NCI-H2196 (cell line): ENCODE measurements around the gene SETBP1.

Experiments used
- DNase-seq: peaks from one replicate; lab custom pipeline; 2025; ENCODE audit not compliant: unreplicated experiment; lab: John Stamatoyannopoulos, UW

SETBP1 gene

GRCh38 chr18:44921974-44922373 lies 241.3 kb downstream of the SETBP1 start:
- DNase-seq, result no peak

GRCh38 chr18:44922968-44923367 lies 242.3 kb downstream of the SETBP1 start:
- no peak for DNase-seq

- no peak for DNase-seq
These were observed 244.3 kb downstream of the SETBP1 start for GRCh38 chr18:44924785-44925499.

GRCh38 chr18:44927127-44927849 lies 246.6 kb downstream of the SETBP1 start:
- no peak for DNase-seq

- no peak for DNase-seq
These were observed 254.2 kb downstream of the SETBP1 start for GRCh38 chr18:44934901-44935300.

DNA sequence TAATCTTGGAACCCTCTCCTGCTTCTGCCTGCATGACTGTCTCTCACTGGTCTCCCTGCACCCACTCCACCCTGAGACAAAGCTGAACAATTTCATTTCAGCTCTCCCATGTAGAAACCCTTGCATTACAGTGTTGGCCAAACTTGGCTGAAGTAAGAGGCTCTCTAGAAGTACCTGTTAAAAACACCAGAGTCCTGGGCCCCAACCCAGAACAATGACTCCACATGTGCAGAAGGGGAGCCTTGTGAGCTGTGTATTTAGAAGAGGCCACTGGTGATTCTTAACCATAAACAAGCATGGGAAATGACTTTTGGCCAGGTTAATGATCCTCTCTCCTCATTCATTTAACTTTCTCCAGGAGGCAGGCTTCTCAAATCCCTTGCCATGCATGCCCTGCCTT lies 254.8 kb downstream of the SETBP1 start:
- no peak for DNase-seq

GRCh38 chr18:44936485-44936884 lies 255.8 kb downstream of the SETBP1 start:
- DNase-seq, result no peak

DNA sequence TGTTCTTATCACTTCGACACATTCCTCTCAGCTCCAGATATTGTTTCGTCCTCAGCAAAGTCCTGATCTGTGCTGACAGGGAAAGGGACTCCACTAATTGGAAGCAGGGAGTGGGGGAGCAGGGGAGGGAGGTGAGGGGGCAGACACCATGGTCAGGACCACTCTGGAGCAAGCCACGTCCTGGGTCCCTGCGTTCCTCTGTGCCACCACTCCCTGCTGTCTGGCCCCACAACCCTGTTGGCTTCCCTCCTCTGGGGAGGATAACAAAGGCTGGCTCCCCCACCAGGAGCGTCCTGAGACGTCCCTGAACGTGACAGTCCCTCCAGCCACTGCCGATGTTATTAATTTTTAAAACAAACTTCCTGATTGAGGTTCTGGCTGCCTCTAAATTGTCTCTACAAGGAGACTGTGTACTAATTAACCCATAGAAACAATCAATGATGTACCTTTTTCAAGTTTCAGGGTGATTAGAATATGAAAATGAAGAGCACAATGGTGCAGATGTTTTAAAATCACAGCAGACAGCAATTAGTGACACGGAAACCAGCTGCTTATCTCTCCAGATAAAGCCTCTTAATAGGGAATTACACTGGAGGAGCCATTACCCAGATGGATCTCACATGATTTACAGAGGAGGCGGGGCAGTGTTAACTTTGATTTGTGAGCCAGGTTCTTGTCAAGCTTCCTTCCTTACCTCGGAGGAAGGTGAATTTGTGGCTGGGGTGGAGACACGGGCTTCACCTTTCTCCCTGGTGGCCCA lies 257.5 kb downstream of the SETBP1 start:
- DNase-seq, result peak; percentile 32

DNA sequence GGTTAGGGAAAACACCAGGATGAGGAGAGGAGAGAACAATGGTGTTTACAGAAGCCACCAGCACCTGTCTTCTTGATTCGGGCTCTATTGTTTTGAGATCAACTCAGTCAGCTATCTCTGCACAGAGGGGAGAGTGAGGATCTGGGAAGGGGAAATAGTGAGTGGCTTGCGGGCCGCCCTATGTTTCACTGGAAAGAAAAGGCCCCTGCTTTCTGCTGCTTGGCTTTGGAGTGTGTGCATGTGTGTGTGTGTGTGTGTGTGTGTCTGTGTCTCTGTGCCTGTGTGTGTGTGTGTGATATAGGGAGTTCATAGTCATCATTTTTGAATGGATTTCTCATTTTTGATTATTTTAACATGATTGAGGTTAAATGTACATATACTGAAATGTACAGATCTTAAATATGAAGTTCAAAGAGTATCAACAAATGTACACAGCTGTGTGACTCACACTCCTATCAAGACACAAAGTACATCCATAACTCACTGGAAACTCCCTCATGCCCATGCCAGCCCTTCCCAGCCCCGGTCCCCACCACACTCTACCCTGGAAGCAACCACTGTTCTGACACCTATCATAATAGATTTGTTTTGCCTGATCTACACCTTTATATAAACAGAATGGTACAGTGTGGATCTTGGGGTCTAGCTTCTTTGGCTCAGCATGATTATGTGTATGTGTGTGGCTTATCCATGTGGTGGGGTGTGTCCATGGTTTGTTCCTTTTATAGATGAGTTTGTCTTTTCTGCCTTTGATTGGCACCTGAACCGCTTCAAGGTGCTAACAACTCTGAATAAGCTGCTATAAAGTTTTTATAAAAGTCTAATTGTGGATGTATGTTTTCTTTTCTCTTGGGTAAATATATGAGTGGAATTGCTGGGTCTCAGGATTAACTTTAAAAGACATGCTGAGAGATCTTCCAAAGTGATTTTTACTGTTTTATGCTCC lies 258.3 kb downstream of the SETBP1 start:
- DNase-seq, result no peak

DNA sequence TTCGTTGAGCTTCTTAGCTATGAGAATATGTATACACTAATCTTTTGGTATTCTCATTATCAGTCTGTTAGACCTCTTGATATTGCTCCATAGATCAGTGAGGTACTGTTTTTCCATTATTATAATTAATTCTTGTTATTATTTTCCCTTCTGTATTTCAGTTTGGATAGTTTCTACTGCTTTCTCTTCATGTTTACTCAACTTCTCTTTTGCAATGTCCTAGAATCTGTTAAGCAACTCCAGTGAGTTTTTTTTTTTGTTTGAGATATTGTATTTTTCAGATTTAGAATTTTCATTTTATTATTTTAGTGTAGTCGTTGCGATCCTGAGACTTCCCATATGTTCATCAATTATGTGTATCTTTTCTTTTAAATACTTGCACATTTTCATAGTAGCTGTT lies 260.8 kb downstream of the SETBP1 start:
- no peak for DNase-seq

DNA sequence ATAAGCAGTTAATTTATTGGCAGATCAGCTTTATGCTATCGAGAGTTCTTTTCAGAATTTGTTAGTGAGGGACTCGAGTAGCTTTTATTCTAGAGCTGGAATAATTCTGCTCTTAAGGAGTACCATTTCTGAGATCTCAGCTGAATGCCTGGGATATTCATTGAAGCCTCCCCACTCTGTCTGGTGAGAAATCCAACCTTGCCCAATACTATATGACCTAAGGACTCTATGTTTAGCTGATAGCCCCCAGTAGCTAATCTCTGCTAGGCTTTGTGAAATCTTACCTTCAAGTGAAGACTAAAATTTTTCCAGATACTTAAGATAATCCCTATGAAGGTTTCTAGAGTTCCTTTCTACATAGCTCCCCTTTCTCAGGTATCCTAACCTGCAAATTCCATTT lies 261.4 kb downstream of the SETBP1 start:
- no peak for DNase-seq

DNA sequence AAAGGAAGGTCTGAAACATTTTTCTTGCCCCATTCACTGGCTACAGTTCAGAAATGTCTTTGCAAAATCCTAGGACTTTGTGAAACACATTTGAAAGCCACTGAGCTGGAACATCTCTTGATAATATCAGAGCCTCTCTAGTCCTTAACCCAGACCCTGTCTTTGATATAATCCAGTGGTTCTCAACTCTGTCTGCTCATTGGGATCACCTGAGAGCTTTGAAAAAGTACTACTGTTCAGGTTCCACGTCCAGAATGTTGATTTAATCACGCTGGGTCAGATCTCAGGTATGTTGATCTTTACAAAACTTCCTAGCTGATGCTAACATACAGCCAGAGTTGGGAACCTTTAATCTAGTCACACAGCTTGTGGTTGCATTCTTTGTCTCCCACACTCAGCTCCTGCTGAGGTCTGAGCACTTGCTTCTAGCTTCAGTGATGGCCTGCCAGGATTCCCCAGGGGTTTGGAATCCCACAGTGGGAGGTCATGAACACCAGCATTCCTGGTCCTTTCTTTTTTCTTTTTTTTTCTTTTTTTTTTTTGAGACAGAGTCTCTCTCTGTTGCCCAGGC lies 262.7 kb downstream of the SETBP1 start:
- DNase-seq, result no peak

DNA sequence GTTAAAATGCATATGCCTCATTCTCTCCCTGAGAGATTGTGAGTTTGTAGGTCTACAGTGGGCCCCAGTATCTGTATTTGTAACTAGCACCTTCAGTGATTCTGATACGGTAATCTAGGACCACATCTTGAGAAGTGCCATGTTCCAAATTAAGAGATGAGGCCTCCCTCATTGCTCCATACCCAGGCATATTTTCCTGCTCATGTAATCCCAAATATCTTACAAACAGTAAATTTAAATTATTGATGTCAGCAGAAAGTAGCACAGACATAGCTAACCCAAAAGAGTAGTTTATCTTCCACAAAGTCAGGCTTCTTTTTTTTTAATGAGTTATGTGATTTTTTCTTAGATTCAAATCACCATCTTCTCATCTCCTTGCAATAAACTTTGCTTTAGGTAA lies 263.8 kb downstream of the SETBP1 start:
- DNase-seq, result no peak

DNA sequence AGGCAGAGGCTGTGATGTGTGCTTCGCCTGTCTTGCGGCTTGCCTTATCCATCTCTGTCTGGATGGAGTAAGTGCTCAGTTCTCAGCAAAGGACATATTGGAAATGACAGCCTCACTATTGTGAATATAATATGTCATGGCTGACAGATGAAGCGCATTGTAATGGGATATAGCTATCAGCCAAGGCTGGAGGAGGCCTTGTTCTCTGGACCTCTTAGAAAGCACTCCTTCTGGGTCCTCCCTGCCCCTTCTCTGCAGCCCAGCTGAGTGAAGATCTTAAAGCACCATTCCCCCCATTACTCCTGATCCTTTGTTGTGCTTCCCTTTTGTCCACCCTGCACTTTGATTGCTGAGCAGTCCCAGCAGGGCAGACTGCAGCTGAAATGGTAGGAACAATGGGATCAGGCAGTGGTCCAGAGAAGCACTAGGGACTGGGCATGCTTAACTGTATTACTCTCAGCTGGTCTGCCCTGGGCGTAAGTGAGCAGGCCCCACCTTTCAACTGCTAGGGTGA lies 265.3 kb downstream of the SETBP1 start:
- no peak for DNase-seq

DNA sequence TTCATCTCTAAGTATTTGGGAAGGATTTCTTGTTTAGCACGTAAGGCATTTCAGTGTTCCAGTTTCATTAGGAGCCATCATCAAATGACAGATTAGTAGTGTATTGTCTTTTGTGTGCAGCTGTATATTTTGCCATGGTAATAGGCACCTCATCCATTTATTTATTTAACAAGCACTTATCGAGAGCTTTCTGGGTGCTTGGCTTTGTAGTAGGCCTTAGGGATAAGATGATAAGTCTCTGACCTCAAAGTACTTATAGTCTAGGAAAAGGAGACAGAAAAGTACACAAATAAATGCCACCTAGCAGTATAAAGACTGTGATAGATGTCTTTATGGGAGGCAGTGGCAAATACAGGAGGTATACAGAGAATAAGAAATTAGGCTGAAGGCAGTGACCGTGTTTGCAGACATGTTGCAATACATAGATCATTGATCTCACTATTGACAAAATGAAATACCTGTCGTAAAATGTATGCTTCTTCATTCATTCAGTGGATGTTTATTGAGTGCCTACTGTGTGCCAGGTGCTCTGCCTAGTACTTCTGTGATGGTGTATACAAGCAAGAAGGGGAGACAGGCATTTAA lies 265.9 kb downstream of the SETBP1 start:
- DNase-seq, result peak; percentile 57

DNA sequence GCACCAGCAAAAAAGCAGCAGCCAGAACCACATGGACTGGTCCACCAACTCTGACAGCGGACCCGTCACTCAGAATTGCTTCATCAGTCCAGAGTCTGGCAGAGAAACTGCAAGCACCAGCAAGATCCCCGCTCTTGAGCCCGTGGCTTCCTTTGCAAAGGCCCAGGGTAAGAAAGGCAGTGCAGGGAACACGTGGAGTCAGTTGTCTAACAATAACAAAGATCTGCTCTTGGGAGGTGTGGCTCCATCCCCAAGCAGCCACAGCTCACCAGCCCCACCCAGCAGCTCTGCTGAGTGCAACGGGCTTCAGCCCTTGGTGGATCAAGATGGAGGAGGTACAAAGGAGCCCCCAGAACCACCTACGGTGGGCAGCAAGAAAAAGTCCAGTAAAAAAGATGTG lies 269.3 kb downstream of the SETBP1 start:
- no peak for DNase-seq

DNA sequence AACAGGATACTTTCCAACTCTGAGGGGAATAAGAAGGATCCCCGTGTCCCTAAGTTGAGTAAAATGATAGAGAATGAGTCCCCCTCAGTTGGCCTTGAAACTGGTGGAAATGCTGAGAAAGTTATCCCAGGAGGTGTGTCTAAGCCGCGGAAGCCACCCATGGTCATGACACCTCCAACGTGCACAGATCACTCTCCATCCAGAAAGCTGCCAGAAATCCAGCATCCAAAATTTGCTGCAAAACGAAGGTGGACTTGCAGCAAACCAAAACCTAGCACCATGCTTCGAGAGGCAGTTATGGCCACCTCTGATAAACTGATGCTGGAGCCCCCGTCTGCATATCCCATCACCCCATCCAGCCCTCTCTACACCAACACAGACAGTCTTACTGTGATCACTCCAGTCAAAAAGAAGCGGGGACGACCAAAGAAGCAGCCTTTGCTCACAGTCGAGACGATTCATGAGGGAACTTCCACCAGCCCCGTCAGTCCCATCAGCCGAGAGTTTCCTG lies 270.1 kb downstream of the SETBP1 start:
- no peak for DNase-seq

DNA sequence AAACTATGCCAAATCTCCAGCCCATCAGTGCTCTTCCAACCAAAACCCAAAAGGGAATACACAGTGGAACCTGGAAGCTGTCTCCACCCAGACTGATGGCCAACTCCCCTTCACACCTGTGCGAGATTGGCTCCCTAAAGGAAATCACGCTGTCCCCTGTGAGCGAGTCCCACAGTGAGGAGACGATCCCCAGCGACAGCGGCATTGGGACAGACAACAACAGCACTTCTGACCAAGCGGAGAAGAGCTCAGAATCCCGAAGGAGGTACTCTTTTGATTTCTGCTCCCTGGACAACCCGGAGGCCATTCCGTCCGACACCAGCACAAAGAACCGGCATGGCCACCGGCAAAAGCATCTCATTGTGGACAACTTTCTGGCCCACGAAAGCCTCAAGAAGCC lies 271.1 kb downstream of the SETBP1 start:
- DNase-seq, result no peak

DNA sequence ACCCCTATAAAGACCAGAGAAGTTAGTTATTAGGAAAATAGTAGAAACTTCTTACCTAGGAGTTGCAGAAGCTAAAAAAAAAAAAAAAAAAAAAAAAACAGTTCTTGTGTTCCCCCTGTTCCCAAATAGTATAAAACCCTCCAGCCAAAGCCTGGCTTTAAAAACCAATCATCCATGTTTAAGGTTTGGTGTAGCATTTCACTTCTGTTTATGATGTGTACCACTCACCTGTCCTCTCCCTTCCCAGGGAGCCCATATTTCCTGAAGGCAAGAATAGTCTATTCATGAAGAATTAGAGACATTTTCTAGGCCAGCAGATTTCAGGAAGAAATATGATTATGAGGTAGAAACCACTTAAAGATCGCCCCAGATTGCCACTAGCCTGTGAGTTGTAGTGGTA lies 273.6 kb downstream of the SETBP1 start:
- peak; percentile 33 for DNase-seq

GRCh38 chr18:44955825-44956224 lies 275.1 kb downstream of the SETBP1 start:
- DNase-seq, result no peak
